Loucy (cell line): Measurements from ENCODE around the gene CAMK1.

Experiments
- CTCF ChIP-seq: fragments of 200-600 bp; sonication (generic); conservative IDR thresholded peaks from 2 replicates; pipeline ENCODE4 v1.5.1; 2014; ENCODE audit warnings: mild to moderate bottlenecking, antibody characterized with exemption, low read length
- EZH2phosphoT487 ChIP-seq: fragments of 200-600 bp; IDR thresholded peaks from 2 replicates; pipeline ENCODE4 v1.6.1; 2018; ENCODE audit warnings: antibody characterized with exemption, mild to moderate bottlenecking, moderate library complexity, borderline replicate concordance

GRCh38 chr3:9779075-9779593 is 9.4 kb upstream of the CAMK1 start:
- TF ChIP-seq CTCF (no peak), EZH2phosphoT487 (no peak)
